Measurements from ENCODE around the gene ANKFN1.

DNA sequence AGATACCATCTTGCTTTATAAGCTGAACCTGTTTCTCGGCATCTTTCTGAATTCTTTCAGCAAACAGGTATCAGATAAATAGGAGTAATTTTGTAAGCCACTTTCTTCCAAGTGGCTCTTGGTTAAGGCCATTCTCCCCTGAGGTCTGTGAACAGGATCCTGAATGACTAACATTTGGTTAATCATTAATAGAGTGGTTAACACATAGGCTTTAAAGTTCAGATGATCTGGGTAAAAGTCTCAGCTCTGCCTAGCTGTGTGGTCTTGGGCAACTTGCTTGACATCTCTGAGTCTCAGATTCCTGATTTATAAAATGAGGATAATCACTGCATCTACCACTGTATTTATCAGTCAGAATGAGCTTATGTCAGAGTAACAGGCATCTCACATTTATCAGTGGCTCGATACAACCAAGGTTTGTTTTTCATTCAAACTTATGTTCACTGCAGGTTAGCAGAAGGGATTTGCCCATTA, 44.4 kb upstream of the ANKFN1 start:
- TF ChIP-seq, protein P1, sequence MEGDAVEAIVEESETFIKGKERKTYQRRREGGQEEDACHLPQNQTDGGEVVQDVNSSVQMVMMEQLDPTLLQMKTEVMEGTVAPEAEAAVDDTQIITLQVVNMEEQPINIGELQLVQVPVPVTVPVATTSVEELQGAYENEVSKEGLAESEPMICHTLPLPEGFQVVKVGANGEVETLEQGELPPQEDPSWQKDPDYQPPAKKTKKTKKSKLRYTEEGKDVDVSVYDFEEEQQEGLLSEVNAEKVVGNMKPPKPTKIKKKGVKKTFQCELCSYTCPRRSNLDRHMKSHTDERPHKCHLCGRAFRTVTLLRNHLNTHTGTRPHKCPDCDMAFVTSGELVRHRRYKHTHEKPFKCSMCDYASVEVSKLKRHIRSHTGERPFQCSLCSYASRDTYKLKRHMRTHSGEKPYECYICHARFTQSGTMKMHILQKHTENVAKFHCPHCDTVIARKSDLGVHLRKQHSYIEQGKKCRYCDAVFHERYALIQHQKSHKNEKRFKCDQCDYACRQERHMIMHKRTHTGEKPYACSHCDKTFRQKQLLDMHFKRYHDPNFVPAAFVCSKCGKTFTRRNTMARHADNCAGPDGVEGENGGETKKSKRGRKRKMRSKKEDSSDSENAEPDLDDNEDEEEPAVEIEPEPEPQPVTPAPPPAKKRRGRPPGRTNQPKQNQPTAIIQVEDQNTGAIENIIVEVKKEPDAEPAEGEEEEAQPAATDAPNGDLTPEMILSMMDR (IDR thresholded peaks at IDR 0.05) = no peak
- TF ChIP-seq POLR2AphosphoS5 (IDR thresholded peaks at IDR 0.05; ENCODE audit: low read depth, low read length) (no peak), SIN3A (IDR thresholded peaks at IDR 0.05; ENCODE audit: borderline replicate concordance, insufficient read depth, low read depth, low read length) (no peak)
